Renal cortical epithelial cell (primary cell): Measurements from ENCODE around the gene HMGB1. TPM values are rescaled to one million over a fixed set of nuclear protein-coding genes. Genes with fewer than 3 reads are reported as not detected.

ENCODE experiments used
- total RNA-seq: library from RNA; depleted of rRNA; stranded (reverse); fragments of >200 nt; gene quantifications from 2 replicates; pipeline ENCODE4 v1.2.3, GENCODE V29; 2014

Gene HMGB1
- total RNA-seq, 1 donor from 2014 or later, result 237 TPM

Other genes with a start within 250 kb of the HMGB1 start
- gene KATNAL1, start 158.4 kb downstream of the HMGB1 start, total RNA-seq, result 21.5 and 36.3 TPM in 2 replicates
- gene UBE2L5, start 43.4 kb downstream of the HMGB1 start, total RNA-seq, result not detected in 2 replicates
- gene USPL1, start 152.0 kb upstream of the HMGB1 start, total RNA-seq, result 15.6 and 26.7 TPM in 2 replicates